Epithelial cell of esophagus (primary cell): ENCODE measurements around the gene SLC5A5.
A peak's percentile ranks its signal among the peaks of the same experiment; 100 is the strongest.

ENCODE experiments used
- DNase-seq: peaks from one replicate; pipeline ENCODE4 v3.0.0; 2010; ENCODE audit warnings: low read depth
- H3K4me3 ChIP-seq: 2 replicates; pipeline ENCODE4 v1.5.1; 2011; ENCODE audit warnings: mild to moderate bottlenecking, low read length, control low read depth
- TF ChIP-seq, protein P1 (sequence below): IDR thresholded peaks from 2 replicates; pipeline ENCODE4 v1.5.1; 2011; ENCODE audit warnings: low read depth, mild to moderate bottlenecking, low read length, control low read depth, inconsistent platforms; ENCODE audit not compliant: insufficient read depth; ENCODE audit errors: missing control alignments

The SLC5A5 gene

GRCh38 chr19:17847538-17848366 lies 24.0 kb upstream of the SLC5A5 start, which contains the start of gene JAK3:
JAK3 (minus strand) TSS chr19:17847982; CDS start chr19:17844417, 3,565 bp downstream.
- DNase-seq, result peak; percentile 44
- TF ChIP-seq, protein P1, sequence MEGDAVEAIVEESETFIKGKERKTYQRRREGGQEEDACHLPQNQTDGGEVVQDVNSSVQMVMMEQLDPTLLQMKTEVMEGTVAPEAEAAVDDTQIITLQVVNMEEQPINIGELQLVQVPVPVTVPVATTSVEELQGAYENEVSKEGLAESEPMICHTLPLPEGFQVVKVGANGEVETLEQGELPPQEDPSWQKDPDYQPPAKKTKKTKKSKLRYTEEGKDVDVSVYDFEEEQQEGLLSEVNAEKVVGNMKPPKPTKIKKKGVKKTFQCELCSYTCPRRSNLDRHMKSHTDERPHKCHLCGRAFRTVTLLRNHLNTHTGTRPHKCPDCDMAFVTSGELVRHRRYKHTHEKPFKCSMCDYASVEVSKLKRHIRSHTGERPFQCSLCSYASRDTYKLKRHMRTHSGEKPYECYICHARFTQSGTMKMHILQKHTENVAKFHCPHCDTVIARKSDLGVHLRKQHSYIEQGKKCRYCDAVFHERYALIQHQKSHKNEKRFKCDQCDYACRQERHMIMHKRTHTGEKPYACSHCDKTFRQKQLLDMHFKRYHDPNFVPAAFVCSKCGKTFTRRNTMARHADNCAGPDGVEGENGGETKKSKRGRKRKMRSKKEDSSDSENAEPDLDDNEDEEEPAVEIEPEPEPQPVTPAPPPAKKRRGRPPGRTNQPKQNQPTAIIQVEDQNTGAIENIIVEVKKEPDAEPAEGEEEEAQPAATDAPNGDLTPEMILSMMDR, result no peak
- H3K4me3 ChIP-seq, result no peak within 1 kb of the TSS

DNA sequence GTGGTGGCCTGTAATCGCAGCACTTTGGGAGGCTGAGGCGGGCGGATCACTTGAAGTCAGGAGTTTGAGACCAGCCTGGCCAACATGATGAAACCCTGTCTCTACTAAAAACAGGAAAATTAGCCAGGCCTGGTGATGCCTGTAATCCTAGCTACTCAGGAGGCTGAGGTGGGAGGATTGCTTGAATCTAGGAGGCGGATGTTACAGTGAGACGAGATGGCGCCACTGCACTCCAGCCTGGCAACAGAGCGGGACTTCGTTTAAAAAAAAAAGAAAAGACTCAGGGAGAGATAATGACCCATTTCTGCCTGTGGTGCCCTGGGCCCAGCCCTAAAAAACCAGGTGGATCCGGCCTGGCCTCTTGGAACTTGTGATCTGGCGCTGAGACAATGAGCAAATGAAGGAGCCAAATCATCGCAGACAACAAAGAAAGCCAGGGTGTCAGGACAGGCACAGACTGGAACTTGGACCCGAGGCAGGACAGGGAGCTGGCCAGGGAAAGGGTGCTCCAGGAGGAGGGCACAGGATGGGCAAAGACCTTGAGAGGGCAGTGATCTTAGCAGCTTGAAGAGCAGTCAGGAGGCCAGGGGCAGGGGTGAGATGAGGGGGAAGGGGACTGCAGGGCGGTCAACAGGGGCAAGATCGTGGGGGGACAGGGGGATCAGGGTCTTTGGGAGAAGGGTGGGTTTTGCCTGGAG lies 23.0 kb upstream of the SLC5A5 start:
- H3K4me3 ChIP-seq, result no peak overlapping the region
- DNase-seq, result no peak
- TF ChIP-seq, protein P1, result no peak

DNA sequence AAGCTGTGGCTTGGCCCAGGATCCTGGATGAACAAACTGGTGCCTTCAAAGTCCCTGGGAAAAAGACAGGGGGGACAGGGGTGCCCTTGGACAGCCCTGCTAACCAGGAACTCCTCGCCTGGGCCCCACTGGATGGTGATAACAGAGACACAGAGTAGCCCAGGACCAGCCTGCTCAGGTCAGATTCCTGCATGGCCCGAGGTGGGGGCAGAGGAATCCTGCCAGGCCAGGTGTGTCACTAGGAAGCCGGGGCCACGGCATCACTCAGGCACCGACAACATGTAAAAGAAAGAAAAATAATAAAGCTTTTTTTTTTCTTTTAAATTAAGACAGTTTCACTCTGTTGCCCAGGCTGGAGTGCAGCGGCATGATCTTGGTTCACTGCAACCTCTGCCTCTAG lies 17.7 kb upstream of the SLC5A5 start:
- H3K4me3 ChIP-seq, result no peak overlapping the region
- TF ChIP-seq, protein P1, result no peak
- DNase-seq, result no peak

- H3K4me3 ChIP-seq, result no peak overlapping the region
- peak; percentile 72 for DNase-seq
- TF ChIP-seq, protein P1, result peak; percentile 95
These were observed 16.2 kb upstream of the SLC5A5 start for GRCh38 chr19:17855280-17856152.

DNA sequence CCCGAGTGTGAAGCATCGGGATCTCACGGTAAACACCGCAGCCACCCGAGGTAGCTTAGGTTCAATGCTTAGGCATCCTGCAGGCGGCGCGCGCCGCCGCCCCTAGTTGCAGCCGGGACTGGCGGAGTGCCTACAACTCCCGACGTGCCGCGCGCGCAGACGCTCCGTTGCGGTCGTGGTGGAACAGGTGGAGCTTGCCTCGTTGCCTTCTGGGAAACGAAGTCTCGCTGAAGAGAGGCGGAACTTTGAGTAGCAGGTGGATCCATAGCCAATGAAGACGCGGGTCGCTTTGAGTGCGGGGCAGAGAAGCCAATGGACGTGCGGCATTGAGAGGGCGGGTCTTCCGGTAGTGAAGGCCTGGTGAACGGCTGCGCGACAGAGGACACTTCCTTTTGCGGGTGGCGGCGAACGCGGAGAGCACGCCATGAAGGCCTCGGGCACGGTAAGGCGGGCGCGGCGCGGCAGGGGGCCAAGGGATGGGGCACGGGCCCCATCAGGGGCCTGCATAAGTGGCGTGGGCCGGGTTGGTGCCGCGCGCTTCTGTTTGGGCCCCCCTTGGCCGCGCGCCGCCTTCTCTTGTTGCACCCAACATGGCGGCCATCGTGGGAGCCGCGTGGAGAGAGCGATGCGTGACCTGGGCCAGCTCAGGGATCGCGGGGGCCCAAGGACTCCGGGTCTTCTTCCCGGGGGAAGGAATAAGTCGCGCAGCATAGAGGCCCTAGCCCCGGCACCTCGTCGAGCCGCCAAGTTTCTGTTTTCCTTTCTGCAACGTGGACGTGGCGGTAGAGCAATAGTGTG lies 12.0 kb upstream of the SLC5A5 start, which contains the start of gene RPL18A:
Gene RPL18A, plus strand, starts transcription at position 378 of the 798 bp plus-strand sequence. Its CDS starts 47 bp downstream, at position 425.
- DNase-seq, result peak; percentile 100
- TF ChIP-seq, protein P1, result peak; percentile 83
- H3K4me3 ChIP-seq, result peak within 1 kb of the TSS; percentile 100
